ENCODE data around the gene SORCS2.

The SORCS2 gene

GRCh38 chr4:7287274-7287917 is 95.1 kb downstream of the SORCS2 start:
- no peak for DNase-seq (ENCODE audit: low read depth, low spot score)

GRCh38 chr4:7287918-7288280 is 95.6 kb downstream of the SORCS2 start:
- no peak for DNase-seq (ENCODE audit: low read depth, low spot score)

GRCh38 chr4:7288751-7289523 is 96.6 kb downstream of the SORCS2 start:
- no peak for DNase-seq (ENCODE audit: low read depth, low spot score)

GRCh38 chr4:7289589-7289988 is 97.3 kb downstream of the SORCS2 start:
- no peak for DNase-seq (ENCODE audit: low read depth, low spot score)

GRCh38 chr4:7291372-7292114 is 99.2 kb downstream of the SORCS2 start:
- DNase-seq (ENCODE audit: low read depth, low spot score): no peak

- no peak for DNase-seq (ENCODE audit: low read depth, low spot score)
Measured at GRCh38 chr4:7293703-7294102, 101.4 kb downstream of the SORCS2 start.

- DNase-seq (ENCODE audit: low read depth, low spot score): no peak
Measured at GRCh38 chr4:7294176-7294756, 101.9 kb downstream of the SORCS2 start.

- DNase-seq (ENCODE audit: low read depth, low spot score): no peak
Measured at GRCh38 chr4:7295197-7295910, 103.0 kb downstream of the SORCS2 start.

GRCh38 chr4:7295911-7296660 is 103.7 kb downstream of the SORCS2 start:
- no peak for DNase-seq (ENCODE audit: low read depth, low spot score)

- no peak for DNase-seq (ENCODE audit: low read depth, low spot score)
Measured at GRCh38 chr4:7296661-7297335, 104.5 kb downstream of the SORCS2 start.

- DNase-seq (ENCODE audit: low read depth, low spot score): no peak
Measured at GRCh38 chr4:7297374-7297773, 105.0 kb downstream of the SORCS2 start.

GRCh38 chr4:7297881-7298280 is 105.5 kb downstream of the SORCS2 start:
- no peak for DNase-seq (ENCODE audit: low read depth, low spot score)

- no peak for DNase-seq (ENCODE audit: low read depth, low spot score)
Measured at GRCh38 chr4:7298619-7299009, 106.3 kb downstream of the SORCS2 start.

- DNase-seq (ENCODE audit: low read depth, low spot score): no peak
Measured at GRCh38 chr4:7299010-7299907, 106.9 kb downstream of the SORCS2 start.

GRCh38 chr4:7299908-7300710 is 107.8 kb downstream of the SORCS2 start:
- DNase-seq (ENCODE audit: low read depth, low spot score): no peak

- no peak for DNase-seq (ENCODE audit: low read depth, low spot score)
Measured at GRCh38 chr4:7300711-7301095, 108.4 kb downstream of the SORCS2 start.

- DNase-seq (ENCODE audit: low read depth, low spot score): no peak
Measured at GRCh38 chr4:7301126-7301785, 108.9 kb downstream of the SORCS2 start.

Measured in smooth muscle cell of the brain vasculature (primary cell).